Measurements from ENCODE around the gene SPCS3.
"Not testable (repeated sequence)": the region's sequence is repeated elsewhere in the genome, so short reads cannot be mapped to it uniquely, and the experiment has no call there.

Gene SPCS3

GRCh38 chr4:176340871-176341685 is 21.3 kb downstream of the SPCS3 start:
- no peak overlapping the region for H3K27ac ChIP-seq (ENCODE audit: low read length)
- H3K9ac ChIP-seq (ENCODE audit: low read depth, low read length) = no peak overlapping the region
- ATAC-seq (ENCODE audit: insufficient read depth, low read depth) = no peak
- H3K4me3 ChIP-seq (ENCODE audit: low read depth in 1 of 2, low read length in 2 of 2) = no peak overlapping the region
- H3K9me3 ChIP-seq (ENCODE audit: insufficient read depth, low read length, severe bottlenecking) = peaks cover 23% of the 10 kb centered on the region
- no peaks in the 10 kb centered on the region for H4K20me1 ChIP-seq (ENCODE audit: insufficient read depth, low read length)
- H3K4me1 ChIP-seq (ENCODE audit: insufficient read depth, low read length) = no peaks in the 10 kb centered on the region
- H3K4me2 ChIP-seq (ENCODE audit: insufficient read depth, low read length) = no peak overlapping the region
- no peak overlapping the region for H2AFZ ChIP-seq (ENCODE audit: low read depth, low read length)
- H3K79me2 ChIP-seq (ENCODE audit: insufficient read depth, low read length) = no peaks in the 10 kb centered on the region
- peaks cover 4% of the 10 kb centered on the region; the same call in 1 of the 2 replicates for H3K36me3 ChIP-seq (ENCODE audit: insufficient read depth, low read length)
- TF ChIP-seq EZH2 (IDR thresholded peaks at IDR 0.05; ENCODE audit: borderline replicate concordance, low read depth, low read length, severe bottlenecking) (no peak), CTCF (IDR thresholded peaks at IDR 0.05; ENCODE audit: borderline replicate concordance, extremely low read depth, low read length, poor library complexity, severe bottlenecking) (peak; percentile 60)
- H3K27me3 ChIP-seq (ENCODE audit: insufficient read depth, low read length, poor library complexity) = no peaks in the 10 kb centered on the region
- DNase-seq = no peak

- H3K4me2 ChIP-seq (ENCODE audit: insufficient read depth, low read length) = no peak overlapping the region
- H3K79me2 ChIP-seq (ENCODE audit: insufficient read depth, low read length) = no peaks in the 10 kb centered on the region
- no peak overlapping the region for H2AFZ ChIP-seq (ENCODE audit: low read depth, low read length)
- no peaks in the 10 kb centered on the region for H3K27me3 ChIP-seq (ENCODE audit: insufficient read depth, low read length, poor library complexity)
- TF ChIP-seq EZH2 (IDR thresholded peaks at IDR 0.05; ENCODE audit: borderline replicate concordance, low read depth, low read length, severe bottlenecking) (no peak), CTCF (IDR thresholded peaks at IDR 0.05; ENCODE audit: borderline replicate concordance, extremely low read depth, low read length, poor library complexity, severe bottlenecking) (no peak)
- DNase-seq = no peak
- no peak overlapping the region for H3K27ac ChIP-seq (ENCODE audit: low read length)
- no peak for ATAC-seq (ENCODE audit: insufficient read depth, low read depth)
- H3K9me3 ChIP-seq (ENCODE audit: insufficient read depth, low read length, severe bottlenecking) = peaks cover 23% of the 10 kb centered on the region
- no peak overlapping the region for H3K4me3 ChIP-seq (ENCODE audit: low read depth in 1 of 2, low read length in 2 of 2)
- H3K36me3 ChIP-seq (ENCODE audit: insufficient read depth, low read length) = peaks cover 4% of the 10 kb centered on the region; the same call in 1 of the 2 replicates
- no peaks in the 10 kb centered on the region for H4K20me1 ChIP-seq (ENCODE audit: insufficient read depth, low read length)
- no peak overlapping the region for H3K9ac ChIP-seq (ENCODE audit: low read depth, low read length)
- no peaks in the 10 kb centered on the region for H3K4me1 ChIP-seq (ENCODE audit: insufficient read depth, low read length)
These were observed 22.6 kb downstream of the SPCS3 start for GRCh38 chr4:176342384-176342783.

- Histone ChIP-seq H2AFZ (ENCODE audit: low read depth, low read length) (no peak overlapping the region), H3K36me3 (ENCODE audit: insufficient read depth, low read length) (peaks cover 4% of the 10 kb centered on the region; the same call in 1 of the 2 replicates), H3K4me2 (ENCODE audit: insufficient read depth, low read length) (no peak overlapping the region), H3K9ac (ENCODE audit: low read depth, low read length) (no peak overlapping the region), H3K79me2 (ENCODE audit: insufficient read depth, low read length) (no peaks in the 10 kb centered on the region), H3K9me3 (ENCODE audit: insufficient read depth, low read length, severe bottlenecking) (peaks cover 23% of the 10 kb centered on the region), H3K4me1 (ENCODE audit: insufficient read depth, low read length) (no peaks in the 10 kb centered on the region), H3K27ac (ENCODE audit: low read length) (no peak overlapping the region), H3K4me3 (ENCODE audit: low read depth in 1 of 2, low read length in 2 of 2) (no peak overlapping the region), H4K20me1 (ENCODE audit: insufficient read depth, low read length) (no peaks in the 10 kb centered on the region), H3K27me3 (ENCODE audit: insufficient read depth, low read length, poor library complexity) (no peaks in the 10 kb centered on the region)
- ATAC-seq (ENCODE audit: insufficient read depth, low read depth) = no peak
- DNase-seq = no peak
- TF ChIP-seq EZH2 (IDR thresholded peaks at IDR 0.05; ENCODE audit: borderline replicate concordance, low read depth, low read length, severe bottlenecking) (no peak), CTCF (IDR thresholded peaks at IDR 0.05; ENCODE audit: borderline replicate concordance, extremely low read depth, low read length, poor library complexity, severe bottlenecking) (no peak)
These were observed 23.5 kb downstream of the SPCS3 start for GRCh38 chr4:176343286-176343685.

GRCh38 chr4:176345346-176345745 is 25.6 kb downstream of the SPCS3 start:
- H3K27ac ChIP-seq (ENCODE audit: low read length); H3K4me2 ChIP-seq (ENCODE audit: insufficient read depth, low read length); ATAC-seq (ENCODE audit: insufficient read depth, low read depth); H2AFZ ChIP-seq (ENCODE audit: low read depth, low read length); H3K79me2 ChIP-seq (ENCODE audit: insufficient read depth, low read length); H4K20me1 ChIP-seq (ENCODE audit: insufficient read depth, low read length); DNase-seq; H3K9ac ChIP-seq (ENCODE audit: low read depth, low read length); H3K4me3 ChIP-seq (ENCODE audit: low read depth in 1 of 2, low read length in 2 of 2); H3K4me1 ChIP-seq (ENCODE audit: insufficient read depth, low read length); H3K36me3 ChIP-seq (ENCODE audit: insufficient read depth, low read length); H3K27me3 ChIP-seq (ENCODE audit: insufficient read depth, low read length, poor library complexity): not testable (repeated sequence)
- peaks cover 23% of the 10 kb centered on the region for H3K9me3 ChIP-seq (ENCODE audit: insufficient read depth, low read length, severe bottlenecking)

- H3K79me2 ChIP-seq (ENCODE audit: insufficient read depth, low read length) = not testable (repeated sequence)
These were observed 27.1 kb downstream of the SPCS3 start for GRCh38 chr4:176346836-176347235.

More at GRCh38 chr4:176346836-176347235, 27.1 kb downstream of the SPCS3 start:
- not testable (repeated sequence) for H3K9ac ChIP-seq (ENCODE audit: low read depth, low read length); H3K4me3 ChIP-seq (ENCODE audit: low read depth in 1 of 2, low read length in 2 of 2); H3K27ac ChIP-seq (ENCODE audit: low read length); H3K36me3 ChIP-seq (ENCODE audit: insufficient read depth, low read length); H2AFZ ChIP-seq (ENCODE audit: low read depth, low read length); H3K27me3 ChIP-seq (ENCODE audit: insufficient read depth, low read length, poor library complexity); H3K4me1 ChIP-seq (ENCODE audit: insufficient read depth, low read length); ATAC-seq (ENCODE audit: insufficient read depth, low read depth); H3K4me2 ChIP-seq (ENCODE audit: insufficient read depth, low read length); H4K20me1 ChIP-seq (ENCODE audit: insufficient read depth, low read length); DNase-seq
- peaks cover 27% of the 10 kb centered on the region for H3K9me3 ChIP-seq (ENCODE audit: insufficient read depth, low read length, severe bottlenecking)

Data from DND-41 (cell line).